ENCODE data around the gene ZBTB42.

- TF ChIP-seq TAF1 (IDR thresholded peaks at IDR 0.05; ENCODE audit: borderline replicate concordance, low read depth, low read length) (no peak), POLR2A (IDR thresholded peaks at IDR 0.05; ENCODE audit: low read depth, low read length) (no peak), POLR2AphosphoS5 (IDR thresholded peaks at IDR 0.05; ENCODE audit: low read depth, low read length) (no peak)
These were observed 42.8 kb downstream of the ZBTB42 start for GRCh38 chr14:104843442-104844305.
